Stimulated activated CD4-positive, alpha-beta T cell treated with anti-CD3 and anti-CD28 coated beads, Interleukin-4, amount 100 ng/mL, for 48 hours (primary cell): ENCODE measurements around the gene ANKZF1.

Experiments
- DNase-seq, 2 donors: peaks; one replicate each; pipeline ENCODE4 v3.0.0-alpha.2; 2020; ENCODE audit warnings: low read depth in 2 of 2

Gene ANKZF1

DNA sequence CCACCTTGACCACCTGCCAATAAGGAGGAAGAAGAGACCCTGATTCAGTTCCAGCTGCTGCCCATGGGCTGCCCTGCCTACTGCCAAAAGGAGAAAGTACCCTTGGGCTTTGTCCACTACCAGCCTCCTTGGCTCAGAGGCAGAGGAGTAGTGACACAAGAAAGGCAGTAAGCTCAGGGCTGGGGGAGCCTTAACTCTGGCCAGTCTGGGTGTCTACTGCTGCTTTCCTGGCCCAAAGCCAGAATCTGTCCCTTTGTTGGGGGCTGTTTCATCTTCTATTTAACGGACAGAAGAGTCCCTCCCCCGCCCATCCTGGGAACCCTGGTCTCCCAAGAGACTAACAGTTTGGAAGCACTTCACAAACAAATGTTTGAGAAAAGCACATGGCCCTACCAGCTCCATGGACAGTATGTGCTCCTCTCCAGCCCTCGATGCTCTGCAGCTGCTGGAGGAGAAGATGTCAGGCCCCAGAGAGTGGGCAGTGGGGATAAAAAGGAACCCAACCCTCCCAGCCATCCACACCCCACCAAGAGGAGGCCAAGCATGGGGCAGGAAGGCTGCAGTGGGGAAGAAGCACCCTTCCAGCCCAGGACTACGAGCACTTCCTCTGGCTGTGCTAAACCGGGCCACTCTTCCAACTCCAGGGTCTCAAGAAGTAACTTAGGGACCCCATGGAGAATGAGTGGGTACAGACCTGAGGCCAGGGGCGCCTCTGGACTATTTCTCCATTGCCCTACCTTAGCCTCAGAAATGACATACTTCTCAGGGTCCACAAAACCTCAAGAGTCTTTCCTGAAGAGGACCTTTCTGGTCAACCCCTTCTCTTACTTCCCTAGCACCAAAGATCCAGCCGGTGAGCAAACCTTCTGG is 1.3 kb upstream of the ANKZF1 start:
- no peak for DNase-seq

DNA sequence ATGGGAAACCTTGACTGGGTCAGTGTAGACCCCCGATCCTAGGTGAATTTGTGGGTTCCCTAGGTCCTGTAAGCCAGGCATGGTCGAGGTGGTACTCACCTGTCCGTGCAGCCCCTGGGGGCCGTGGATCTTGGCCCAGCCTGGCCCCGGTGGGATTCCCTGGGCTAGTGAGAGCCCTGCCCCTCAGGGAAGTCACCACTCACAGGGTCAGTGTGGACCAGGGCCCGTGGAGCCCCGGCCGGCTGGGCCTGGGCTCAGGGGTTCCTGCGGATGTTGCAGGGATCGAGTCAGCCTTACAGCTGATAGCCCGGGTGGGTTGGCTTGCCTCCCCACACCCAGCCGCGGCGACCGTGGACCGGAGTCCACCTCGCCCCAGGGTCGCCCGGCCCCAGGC is 698 bp upstream of the ANKZF1 start:
- DNase-seq, result no peak

DNA sequence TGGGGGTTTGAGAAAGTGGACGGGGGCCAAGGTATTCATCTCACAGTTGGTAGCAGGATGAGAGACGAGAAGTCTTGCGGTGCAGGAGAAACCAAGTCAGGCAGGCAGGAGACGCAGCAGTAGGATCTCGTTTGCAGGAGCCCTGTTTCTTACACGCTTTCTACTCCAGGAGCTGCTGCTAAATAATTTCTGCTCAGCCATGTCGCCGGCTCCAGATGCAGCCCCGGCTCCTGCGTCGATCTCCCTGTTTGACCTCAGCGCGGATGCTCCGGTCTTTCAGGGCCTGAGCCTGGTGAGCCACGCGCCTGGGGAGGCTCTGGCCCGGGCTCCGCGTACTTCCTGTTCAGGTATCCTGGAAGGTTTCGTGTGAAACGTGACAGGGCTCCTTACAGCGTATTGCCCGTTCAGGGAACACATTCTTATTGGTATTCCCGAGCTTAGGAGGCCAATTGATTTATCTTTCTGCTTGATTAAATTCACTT is 494 bp downstream of the ANKZF1 start:
- peak; percentile 44 to 58 for DNase-seq

DNA sequence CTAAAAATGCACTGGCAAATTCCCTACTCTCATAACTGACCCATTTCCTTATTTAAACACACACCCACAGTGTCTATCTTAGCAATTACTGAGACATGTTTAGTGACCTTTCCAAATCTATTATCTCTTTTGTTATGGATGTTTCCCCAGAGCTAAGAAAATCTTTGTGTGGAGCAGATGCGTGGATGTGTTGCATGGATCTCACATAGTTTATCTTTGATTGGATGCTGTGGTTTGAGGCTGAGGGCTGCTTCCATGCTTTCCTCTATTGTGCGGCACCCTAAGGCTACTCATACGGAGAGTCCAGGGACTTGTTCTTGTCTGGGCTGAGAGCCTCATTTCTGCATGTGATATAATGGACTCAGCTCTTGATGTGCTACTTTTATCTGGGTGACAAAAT is 4.7 kb downstream of the ANKZF1 start:
- DNase-seq, result no peak

DNA sequence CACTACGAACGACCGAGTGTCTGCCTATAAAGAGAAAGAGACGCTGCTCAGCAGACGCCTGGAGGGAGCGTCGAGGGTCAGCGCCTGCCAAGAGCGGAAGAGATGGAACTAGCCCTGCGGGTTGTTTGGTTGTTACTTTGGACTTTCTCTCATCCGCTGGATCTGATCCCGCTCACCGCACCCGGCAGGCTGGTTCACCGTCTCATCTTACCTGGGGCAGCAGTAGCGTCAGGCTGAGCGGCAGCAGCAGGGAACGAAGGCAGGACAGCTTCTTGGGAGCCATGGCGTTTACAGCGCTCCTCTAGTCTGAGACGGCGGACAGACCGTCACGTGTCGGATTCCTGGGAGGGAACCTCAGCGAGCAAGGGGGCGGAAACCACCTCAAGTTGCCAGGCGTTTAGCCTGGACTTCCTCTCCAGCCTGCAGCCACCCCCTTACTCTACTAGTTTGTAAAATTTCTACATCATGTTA is 13.7 kb downstream of the ANKZF1 start:
- no peak for DNase-seq

DNA sequence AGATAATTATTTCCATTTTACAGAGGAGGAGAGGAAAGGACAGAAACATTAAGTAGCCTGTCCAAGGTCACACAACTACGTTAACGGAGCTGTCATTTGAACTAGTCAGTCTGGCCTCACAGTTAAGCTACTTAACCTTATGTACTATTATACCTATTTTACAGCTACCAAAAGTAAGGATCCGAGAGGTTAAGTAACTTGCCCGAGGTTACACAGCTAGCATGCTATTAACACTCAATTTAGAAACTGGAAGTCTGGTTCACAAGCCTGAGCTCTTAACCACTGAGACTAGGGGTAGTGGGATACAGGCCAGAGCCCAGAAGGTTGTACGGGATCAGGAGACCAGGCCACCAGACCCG is 15.2 kb downstream of the ANKZF1 start:
- no peak for DNase-seq

DNA sequence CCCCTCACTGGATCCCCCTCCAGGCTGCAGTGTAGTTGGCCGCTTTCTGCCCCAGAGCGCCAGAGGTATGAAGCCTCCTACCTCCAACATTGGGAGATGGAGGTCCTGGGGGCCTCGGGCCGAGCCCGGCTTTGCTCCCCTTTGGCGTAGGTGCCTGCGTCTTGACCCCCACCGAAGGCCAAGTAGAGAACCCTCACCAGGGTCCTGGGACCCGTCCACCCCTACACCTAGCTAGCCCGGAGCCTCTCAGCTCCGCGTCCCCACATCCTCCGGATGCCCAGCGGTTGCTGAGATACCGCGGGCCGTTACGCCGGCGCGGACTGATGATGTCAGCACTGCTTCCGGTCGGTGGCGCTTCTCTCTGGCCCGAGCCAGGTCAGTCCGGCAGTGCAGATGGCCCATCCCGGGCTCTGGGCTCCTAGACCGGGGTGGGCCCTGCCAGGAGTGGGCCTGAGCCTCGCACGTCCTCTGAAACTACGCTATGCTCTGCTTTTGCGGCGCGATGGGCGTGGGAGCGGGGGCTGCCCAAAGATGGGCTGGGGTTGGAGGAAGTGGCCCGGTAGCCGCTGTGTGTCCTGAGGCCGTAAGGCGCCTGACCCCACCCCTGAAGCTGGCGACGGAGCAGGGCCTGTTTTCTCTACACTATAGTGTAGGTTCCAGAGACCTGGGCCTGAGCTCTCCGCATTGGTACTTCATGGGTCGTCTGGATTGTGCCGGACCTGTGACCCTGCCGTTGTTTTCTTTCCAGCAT is 15.7 kb downstream of the ANKZF1 start, which contains the start of the genes GLB1L and STK16:
TSS of gene GLB1L (minus strand) at position 297 of the 751 bp plus-strand sequence. CDS start 1,871 bp downstream, outside the sequence.
TSS of gene STK16 (plus strand) at position 332 of the 751 bp plus-strand sequence. CDS start 521 bp downstream, outside the sequence.
- DNase-seq, result peak; percentile 85 to 89

DNA sequence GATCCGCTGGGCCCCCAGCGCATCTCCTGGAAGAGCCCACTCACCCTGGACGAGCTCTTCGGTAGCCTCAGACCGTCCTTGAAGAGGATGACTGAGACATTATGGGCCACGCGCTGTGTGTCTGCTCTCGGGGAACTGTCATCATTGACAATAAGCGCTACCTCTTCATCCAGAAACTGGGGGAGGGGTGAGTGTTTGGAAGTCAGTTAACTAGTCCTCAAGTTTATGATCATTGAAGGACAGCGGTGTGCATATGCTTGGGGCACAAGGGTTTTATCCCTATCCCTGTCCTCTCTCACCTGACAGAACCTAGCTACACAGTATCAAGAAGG is 16.3 kb downstream of the ANKZF1 start:
- DNase-seq, result no peak

DNA sequence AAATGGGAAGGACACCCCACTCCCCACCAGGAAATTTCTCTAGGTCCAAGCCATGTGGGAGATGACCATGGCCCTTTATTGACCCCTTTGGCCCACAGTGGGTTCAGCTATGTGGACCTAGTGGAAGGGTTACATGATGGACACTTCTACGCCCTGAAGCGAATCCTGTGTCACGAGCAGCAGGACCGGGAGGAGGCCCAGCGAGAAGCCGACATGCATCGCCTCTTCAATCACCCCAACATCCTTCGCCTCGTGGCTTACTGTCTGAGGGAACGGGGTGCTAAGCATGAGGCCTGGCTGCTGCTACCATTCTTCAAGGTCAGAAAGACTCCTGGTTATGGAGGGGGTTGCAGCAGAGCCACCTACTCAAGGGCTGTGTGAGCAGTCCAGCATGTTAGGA is 17.0 kb downstream of the ANKZF1 start:
- DNase-seq, result no peak

DNA sequence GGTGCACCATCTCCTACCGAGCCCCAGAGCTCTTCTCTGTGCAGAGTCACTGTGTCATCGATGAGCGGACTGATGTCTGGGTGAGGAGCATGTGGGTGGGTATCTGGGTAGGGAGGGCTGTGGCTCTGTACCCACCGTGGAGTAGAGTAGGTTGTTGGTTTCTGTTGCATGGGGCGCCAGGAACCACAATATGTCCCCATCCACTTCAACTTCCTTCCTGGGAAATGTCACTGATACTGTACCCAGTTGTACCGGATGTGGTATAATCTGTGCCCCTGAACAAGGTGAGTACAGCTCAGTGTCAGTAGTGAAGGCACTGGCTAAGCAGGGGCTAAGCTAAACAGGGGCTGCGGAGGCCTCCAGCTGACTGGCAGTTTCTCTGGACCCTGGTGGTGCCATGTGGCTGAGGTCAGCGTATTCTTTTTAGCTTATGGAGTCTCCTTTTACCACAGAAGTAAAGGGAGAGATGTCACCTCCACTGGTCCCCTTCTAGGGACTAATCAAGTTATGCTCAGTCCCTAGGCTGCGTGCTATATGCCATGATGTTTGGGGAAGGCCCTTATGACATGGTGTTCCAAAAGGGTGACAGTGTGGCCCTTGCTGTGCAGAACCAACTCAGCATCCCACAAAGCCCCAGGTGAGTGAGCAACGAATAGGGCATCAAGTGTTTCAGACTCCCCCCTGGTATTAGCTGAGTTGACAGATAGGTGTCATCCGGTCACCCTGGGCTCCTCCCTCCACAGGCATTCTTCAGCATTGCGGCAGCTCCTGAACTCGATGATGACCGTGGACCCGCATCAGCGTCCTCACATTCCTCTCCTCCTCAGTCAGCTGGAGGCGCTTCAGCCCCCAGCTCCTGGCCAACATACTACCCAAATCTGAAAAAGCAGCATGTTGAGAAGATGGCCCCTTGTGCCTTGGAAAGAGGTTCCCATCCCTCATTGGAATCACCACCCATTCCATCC is 18.4 kb downstream of the ANKZF1 start:
- DNase-seq, result peak; percentile 33 to 49

DNA sequence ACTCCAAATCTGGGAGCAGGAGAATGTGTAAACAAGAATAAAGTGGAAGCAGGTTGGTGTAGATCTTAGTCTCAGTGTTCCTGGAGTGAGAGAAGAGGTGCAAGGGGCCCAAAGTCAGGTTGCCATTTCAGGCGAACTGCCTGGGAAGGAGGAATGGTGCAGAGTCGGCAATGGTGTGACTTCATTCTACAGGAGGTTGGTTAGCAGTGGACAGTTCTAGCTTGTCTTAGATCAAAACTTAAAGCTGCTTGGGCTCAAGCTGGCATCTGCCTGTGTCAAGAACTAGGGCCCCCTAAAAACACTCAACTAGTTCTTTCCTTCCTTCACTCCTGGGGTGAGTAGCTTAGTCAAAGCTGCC is 19.2 kb downstream of the ANKZF1 start:
- DNase-seq, result no peak

DNA sequence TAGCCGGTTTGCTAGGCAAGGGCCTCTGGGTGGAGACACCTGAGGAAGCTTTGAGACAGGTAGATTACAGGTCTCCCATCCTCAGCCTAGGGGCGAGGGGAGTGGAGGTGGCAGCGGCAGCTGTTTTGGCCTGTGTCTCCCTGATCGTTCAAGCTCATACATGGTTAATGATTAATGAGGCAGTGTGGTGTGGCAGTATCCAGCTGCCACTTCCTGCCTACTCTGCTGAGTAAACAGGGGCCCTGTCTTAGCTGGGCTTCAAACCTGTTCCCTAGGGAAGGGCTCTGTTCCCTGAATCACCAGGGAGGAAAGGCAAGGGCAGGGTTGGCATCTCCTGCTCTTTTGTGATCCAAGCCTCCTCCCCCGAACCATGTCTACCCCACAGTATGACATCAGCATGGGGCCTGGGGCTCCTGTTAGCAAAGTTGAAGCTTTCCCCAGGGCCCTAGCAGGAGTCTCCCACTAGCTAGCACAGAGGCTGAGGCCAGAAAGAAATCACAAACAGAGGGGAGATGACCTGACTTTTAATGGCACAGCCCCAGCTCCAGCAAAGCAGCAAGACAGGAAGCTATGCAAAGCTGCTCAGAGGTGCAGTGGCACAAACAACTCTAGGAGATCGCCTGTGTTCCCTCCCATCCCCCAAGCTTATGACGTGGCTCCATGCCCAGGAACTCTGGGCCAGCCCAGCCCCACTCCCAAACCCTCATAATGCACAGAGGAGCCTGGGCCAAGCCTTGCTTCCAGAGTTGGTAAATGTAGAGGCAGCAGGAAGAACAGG is 19.8 kb downstream of the ANKZF1 start:
- DNase-seq, result no peak

DNA sequence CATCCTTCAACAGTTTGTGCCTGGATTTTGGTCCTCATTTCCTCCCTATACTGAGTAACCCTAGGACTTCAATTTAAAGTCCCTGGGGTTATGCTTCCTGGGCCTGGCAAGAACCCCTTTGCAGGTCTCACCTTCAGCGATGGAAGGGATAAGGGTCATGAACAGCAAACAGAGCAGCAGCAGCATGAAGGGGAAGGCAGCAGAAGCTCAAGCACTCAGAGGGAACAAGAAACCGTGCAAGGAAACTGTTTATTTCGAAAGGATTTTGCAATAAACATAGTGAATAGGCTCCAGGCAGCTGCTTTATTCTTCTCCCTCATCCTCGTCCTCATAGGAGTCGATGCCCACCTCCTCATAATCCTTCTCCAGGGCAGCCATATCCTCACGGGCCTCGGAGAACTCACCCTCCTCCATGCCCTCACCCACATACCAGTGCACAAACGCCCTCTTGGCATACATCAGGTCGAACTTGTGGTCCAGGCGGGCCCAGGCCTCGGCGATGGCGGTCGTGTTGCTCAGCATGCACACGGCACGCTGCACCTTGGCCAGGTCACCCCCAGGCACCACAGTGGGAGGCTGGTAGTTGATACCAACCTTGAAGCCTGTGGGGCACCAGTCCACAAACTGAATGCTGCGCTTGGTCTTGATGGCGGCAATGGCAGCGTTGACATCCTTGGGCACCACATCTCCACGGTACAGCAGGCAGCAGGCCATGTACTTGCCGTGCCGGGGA is 20.6 kb downstream of the ANKZF1 start:
- DNase-seq, result no peak

DNA sequence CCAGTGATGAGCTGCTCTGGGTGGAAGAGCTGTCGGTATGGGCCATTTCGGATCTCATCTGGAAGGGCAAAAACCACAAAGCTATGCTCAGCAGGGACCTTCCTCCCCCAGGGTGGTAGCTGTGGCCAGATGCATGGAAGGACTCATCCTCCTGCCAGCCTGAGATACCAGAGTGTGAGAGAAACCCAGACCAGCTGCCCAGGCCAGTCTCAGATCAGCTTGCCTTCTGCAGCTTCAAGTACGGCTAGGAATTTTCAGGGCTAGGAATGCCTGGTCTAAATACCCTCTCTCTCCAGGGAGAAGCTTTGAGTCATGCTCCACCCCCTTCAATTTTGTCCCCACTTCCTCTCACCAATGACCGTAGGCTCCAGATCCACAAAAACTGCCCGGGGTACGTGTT is 22.1 kb downstream of the ANKZF1 start:
- DNase-seq, result no peak

DNA sequence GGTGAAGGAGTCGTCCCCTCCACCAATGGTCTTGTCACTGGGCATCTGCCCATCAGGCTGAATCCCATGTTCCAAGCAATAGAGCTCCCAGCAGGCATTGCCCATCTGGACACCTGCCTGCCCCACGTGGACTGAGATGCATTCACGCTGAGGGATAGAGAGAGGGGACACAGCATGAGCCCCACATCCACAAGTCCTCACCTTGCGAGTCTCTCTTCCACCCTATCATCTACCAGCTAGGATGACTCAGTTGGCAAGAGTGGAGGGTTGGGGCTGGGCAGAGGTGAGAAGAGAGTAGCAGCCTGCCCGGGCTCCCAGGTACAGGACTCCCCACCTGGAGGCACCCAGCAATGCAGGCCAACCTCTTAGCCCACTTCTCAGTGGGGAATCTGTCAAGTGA is 22.5 kb downstream of the ANKZF1 start:
- DNase-seq, result no peak

DNA sequence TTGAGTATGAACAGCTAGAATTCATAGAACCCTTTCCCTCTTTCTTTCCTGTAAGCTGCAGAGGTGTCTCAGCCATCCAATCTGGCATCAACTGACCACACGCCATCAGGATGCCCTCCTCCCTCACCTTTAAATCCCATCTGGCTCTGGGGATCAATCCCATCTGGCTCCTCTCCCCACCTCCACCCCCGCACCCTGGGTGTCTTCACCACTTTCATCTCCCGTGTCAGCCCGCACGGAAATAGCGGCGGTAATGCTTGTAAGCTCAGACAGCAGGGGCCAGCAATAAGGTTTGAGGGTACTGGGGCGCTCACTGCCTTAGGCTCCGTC is 22.9 kb downstream of the ANKZF1 start:
- DNase-seq, result no peak

DNA sequence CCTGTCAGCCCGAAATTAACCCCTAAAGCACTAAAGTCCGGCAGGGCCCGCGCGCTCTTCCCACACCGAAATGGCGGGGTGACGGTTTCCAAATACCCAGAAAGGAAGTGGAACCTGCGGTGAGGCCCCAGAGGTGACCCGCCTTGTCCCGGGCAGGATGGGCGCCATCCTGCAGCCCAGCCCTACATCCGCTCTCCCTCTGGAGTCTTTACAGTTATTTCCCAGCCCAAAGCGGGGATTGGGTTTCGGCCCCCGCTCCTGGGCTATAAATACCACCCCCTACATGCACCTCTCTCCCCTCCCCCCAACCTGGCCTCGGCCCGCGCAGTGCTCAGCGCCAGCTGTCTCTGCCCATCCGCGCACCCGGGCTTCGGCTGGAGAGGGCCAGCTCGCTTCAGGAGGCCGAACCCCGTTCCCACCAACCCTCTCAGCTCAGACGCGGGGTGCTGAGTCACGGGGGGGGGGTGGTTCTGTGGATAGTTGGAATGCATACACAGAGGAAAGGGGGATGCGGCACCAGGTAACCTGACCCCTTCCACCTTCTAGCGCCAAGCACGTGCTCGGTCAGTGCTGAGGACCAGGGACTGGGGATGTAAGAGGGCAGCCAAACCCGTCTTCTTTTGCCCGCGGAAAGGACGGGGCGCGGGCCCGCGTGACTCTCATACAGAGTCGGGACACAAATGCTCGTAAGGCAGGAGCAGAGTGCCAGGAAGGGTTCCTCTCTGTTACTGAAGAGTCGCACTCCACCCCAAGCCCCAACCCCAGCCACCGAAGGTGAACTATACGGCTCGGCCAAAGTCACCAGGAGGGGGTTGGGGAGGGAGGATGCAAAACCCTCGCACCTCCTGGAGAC is 23.5 kb downstream of the ANKZF1 start, which contains the start of gene TUBA4B:
TSS of gene TUBA4B (plus strand) at position 344 of the 853 bp plus-strand sequence. CDS start at position 509, 165 bp downstream.
- DNase-seq, result peak; percentile 29 to 35

DNA sequence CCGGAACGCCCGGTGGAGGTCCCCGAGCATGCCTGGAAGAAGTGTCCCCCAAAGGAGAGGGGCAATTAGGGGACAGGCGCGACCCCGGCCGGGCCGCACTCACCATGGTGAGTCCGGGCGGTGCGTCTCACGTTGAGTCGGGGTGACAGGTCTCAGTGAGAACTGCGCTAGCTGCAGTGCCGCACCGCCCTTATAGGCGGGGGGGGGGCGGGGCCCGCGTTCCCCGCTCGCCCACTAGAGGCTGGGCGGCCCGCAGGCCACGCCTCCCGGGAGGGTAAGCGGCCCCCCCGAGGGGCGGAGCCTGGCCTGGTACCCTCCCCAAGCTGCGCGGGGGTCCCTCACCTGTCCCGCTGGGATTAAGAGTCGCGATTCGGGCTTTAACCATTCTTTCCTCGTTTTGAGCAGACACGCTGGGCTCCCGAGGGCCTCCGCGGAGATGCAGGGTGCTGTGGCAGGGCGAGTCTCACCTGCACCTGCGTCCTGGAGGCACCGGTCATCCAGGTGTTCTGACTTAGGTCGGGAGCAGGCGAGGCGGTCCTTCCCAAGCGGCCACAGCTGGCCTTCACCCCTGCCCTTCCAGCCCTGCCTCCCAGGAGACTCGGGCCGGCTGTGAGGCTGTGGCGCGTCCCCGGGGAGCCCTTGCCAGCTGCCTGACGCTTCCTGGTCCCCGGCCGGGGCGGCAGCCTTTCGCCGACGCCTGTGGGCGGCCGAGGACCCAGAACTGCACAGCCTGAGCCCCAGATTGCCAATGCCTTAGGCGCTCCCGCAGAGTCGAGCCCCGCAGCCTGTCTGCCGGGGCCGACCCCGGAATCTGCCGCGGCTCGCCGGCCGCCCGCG is 24.4 kb downstream of the ANKZF1 start, which contains the start of gene TUBA4A:
TSS of gene TUBA4A (minus strand) at position 166 of the 837 bp plus-strand sequence. CDS start at position 106, 60 bp downstream.
- DNase-seq, result peak; percentile 84 to 86
